NCI-H2196 treated with DMSO at 0.1 percent for 48 hours (cell line): ENCODE results near the gene C17orf78.
"Not testable (repeated sequence)": the region's sequence is repeated elsewhere in the genome, so short reads cannot be mapped to it uniquely, and the experiment has no call there.

Experiments used
- DNase-seq: peaks from one replicate; lab custom pipeline; 2025; ENCODE audit not compliant: unreplicated experiment; lab: John Stamatoyannopoulos, UW

Gene C17orf78

GRCh38 chr17:37430051-37430627, 54.4 kb downstream of the C17orf78 start:
- DNase-seq, result no peak

DNA sequence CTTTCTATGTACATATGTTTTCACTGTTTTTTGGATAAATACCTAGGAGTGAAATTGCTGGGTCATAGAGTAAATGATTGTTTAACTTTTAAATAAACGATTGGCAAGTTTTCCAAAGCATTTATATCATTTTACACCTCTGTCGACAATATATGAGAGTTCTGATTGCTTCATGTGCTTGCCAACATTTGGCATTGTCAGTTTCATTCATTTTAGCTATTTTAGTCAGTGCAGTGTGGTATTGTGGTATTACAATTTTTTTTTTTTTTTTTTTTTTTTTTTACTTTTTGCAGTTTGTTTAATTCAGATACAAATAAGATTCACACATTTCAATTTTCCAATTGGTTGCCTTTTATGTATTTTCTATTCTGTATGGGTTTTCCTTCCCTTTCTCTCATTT, 56.9 kb downstream of the C17orf78 start:
- no peak for DNase-seq

DNA sequence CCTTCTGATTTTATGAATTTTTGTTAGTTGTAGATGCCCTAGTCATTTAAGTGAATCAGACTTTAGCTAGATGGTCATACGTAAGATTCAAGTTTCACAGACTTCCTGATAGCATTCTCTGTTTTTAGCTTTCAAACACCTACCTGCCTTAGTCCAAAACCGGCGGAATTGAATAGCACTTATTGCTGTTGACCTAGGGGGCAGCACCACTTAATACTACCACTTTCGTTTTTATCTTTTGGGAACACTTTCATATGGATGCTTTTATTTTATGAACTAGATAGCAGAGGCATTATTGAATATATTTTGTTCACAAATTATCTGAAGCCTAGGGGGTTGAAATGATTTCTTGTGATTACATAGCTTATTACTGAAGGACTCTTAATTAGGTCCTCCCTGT, 62.4 kb downstream of the C17orf78 start:
- no peak for DNase-seq

DNA sequence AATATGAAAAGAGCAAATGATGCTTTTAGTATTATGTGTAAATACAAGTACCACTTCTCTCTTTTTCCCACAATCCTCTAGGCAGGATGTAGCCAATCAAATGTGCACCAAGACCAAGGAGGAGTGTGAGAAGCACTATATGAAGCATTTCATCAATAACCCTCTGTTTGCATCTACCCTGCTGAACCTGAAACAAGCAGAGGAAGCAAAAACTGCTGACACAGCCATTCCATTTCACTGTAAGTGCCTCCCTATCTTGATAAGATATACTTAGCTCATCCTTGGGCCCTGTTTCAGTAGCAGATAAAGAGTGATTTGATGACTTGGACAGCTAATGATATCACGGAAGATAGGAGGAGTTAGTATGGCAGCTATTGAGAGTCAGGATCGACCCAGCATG, 64.6 kb downstream of the C17orf78 start:
- no peak for DNase-seq

- DNase-seq, result not testable (repeated sequence)
Observed at GRCh38 chr17:37441369-37442014, 65.7 kb downstream of the C17orf78 start.
